ENCODE data around the gene RHOB. TPM values are rescaled to one million over a fixed set of nuclear protein-coding genes. Genes with fewer than 3 reads are reported as not detected.
A peak's percentile ranks its signal among the peaks of the same experiment; 100 is the strongest.

The RHOB gene
- total and polyA plus RNA-seq, 12 donors = 105 to 337 (median 159) TPM

- DNase-seq = peak in 1 of 2 donors; percentile 39
- H3K4me3 ChIP-seq = no peak overlapping the region
- ATAC-seq = peak in 5 of 8 donors; percentile 6 to 72 (median 49)
- WGBS, 2 donors = 60 to 61% methylated on average over 4 of the region's 4 CpGs
- H3K4me1 ChIP-seq = peaks cover 0 to 10% (median 0%) of the 10 kb centered on the region in 9 donors
- no peaks in the 10 kb centered on the region for H3K27me3 ChIP-seq
- no peaks in the 10 kb centered on the region for H3K36me3 ChIP-seq
- H3K9me3 ChIP-seq = no peaks in the 10 kb centered on the region
- no peak for TF ChIP-seq CTCF (IDR thresholded peaks at IDR 0.05)
- intact Hi-C loops (cut with DNase I) = no loop called here
- H3K27ac ChIP-seq = no peak overlapping the region
Observed at GRCh38 chr2:20473128-20473527, 26.3 kb downstream of the RHOB start.

GRCh38 chr2:20474757-20475566, 28.1 kb downstream of the RHOB start:
- 84 to 88% methylated on average over 7 of the region's 7 CpGs for WGBS, 2 donors
- DNase-seq = no peak
- Histone ChIP-seq H3K27me3 (no peaks in the 10 kb centered on the region), H3K9me3 (peaks cover 0 to 5% (median 0%) of the 10 kb centered on the region in 11 donors), H3K36me3 (no peaks in the 10 kb centered on the region), H3K4me3 (no peak overlapping the region), H3K4me1 (peaks cover 0 to 10% (median 0%) of the 10 kb centered on the region in 9 donors), H3K27ac (peak overlapping the region in 8 of 10 donors; percentile 0 to 65 (median 54))
- ATAC-seq = peak in 5 of 8 donors; percentile 49 to 71 (median 70)
- intact Hi-C loops (cut with DNase I) = no loop called here
- no peak for TF ChIP-seq CTCF (IDR thresholded peaks at IDR 0.05)

- intact Hi-C loops (cut with DNase I) = no loop called here
- no peak for TF ChIP-seq CTCF (IDR thresholded peaks at IDR 0.05)
- ATAC-seq = no peak
- Histone ChIP-seq H3K9me3 (peaks cover 0 to 5% (median 0%) of the 10 kb centered on the region in 11 donors), H3K27me3 (no peaks in the 10 kb centered on the region), H3K36me3 (no peaks in the 10 kb centered on the region), H3K27ac (peak overlapping the region in 7 of 10 donors; percentile 0 to 65 (median 54)), H3K4me1 (peaks cover 0 to 10% (median 0%) of the 10 kb centered on the region in 9 donors), H3K4me3 (no peak overlapping the region)
- WGBS, 2 donors = 97 to 98% methylated on average over 3 of the region's 3 CpGs
- no peak for DNase-seq
Observed at GRCh38 chr2:20475567-20475952, 28.7 kb downstream of the RHOB start.

GRCh38 chr2:20476481-20476880, 29.6 kb downstream of the RHOB start:
- Histone ChIP-seq H3K36me3 (no peaks in the 10 kb centered on the region), H3K9me3 (peaks cover 0 to 5% (median 0%) of the 10 kb centered on the region in 11 donors), H3K27me3 (no peaks in the 10 kb centered on the region), H3K27ac (peak overlapping the region in 3 of 10 donors; percentile 22 to 65 (median 64)), H3K4me3 (no peak overlapping the region), H3K4me1 (peaks cover 0 to 10% (median 0%) of the 10 kb centered on the region in 9 donors)
- 89 to 95% methylated on average over 1 of the region's 1 CpG for WGBS, 2 donors
- TF ChIP-seq CTCF (IDR thresholded peaks at IDR 0.05) = no peak
- intact Hi-C loops (cut with DNase I) = no loop called here
- ATAC-seq (no peak), DNase-seq (no peak)

Measured in heart right ventricle (tissue), 16 donors.